AG04449 (cell line): Measurements from ENCODE around the gene LRMDA.

ENCODE experiments used
- CTCF ChIA-PET: fragments of 350-600 bp; formaldehyde crosslinking; extraction: SDS; loops from one replicate; lab custom pipeline; 2021; ENCODE audit warnings: antibody characterized with exemption; lab: Yijun Ruan, JAX
- POLR2A ChIA-PET: fragments of 400-600, 350-600 bp; formaldehyde crosslinking; extraction: SDS; loops from one replicate; lab custom pipeline; 2020; ENCODE audit warnings: antibody characterized with exemption, inconsistent platforms; lab: Yijun Ruan, JAX
- DNase-seq: peaks from one replicate; pipeline ENCODE4 v3.0.0-alpha.2; 2010; ENCODE audit warnings: low read depth, low spot score
- H3K4me3 ChIP-seq: 2 replicates; pipeline ENCODE4 v1.5.1; 2011; ENCODE audit warnings: low read depth, mild to moderate bottlenecking, control low read depth, low read length
- CTCF ChIP-seq: IDR thresholded peaks from one replicate; pipeline ENCODE4 v1.5.1; 2011; ENCODE audit warnings: mild to moderate bottlenecking, moderate library complexity, low read length, control low read depth, inconsistent platforms; ENCODE audit not compliant: insufficient read depth; ENCODE audit errors: missing control alignments

Gene LRMDA

GRCh38 chr10:75431180-75432111 is at the start of gene LRMDA:
Gene LRMDA (plus strand): TSS chr10:75431624.
- H3K4me3 ChIP-seq, result peak within 1 kb of the TSS; percentile 6
- TF ChIP-seq CTCF, result no peak
- CTCF ChIA-PET, result no interaction called here
- POLR2A ChIA-PET, result no interaction called here
- no peak for DNase-seq

- no peak overlapping the region for H3K4me3 ChIP-seq
- TF ChIP-seq CTCF, result no peak
- ChIA-PET CTCF (interaction anchor here (8.0 kb wide), 1 partner anchor 9 kb away, joined by 57 read pairs; no protein-coding TSS in a partner anchor), POLR2A (no interaction called here)
- no peak for DNase-seq
These were observed 45.3 kb upstream of the LRMDA start for GRCh38 chr10:75386128-75386527.

- ChIA-PET POLR2A (no interaction called here), CTCF (interaction anchor here (8.0 kb wide), 1 partner anchor 7 kb away, joined by 57 read pairs; no protein-coding TSS in a partner anchor)
- H3K4me3 ChIP-seq, result no peak overlapping the region
- DNase-seq, result no peak
- no peak for TF ChIP-seq CTCF
These were observed 43.3 kb upstream of the LRMDA start for GRCh38 chr10:75388082-75388481.

DNA sequence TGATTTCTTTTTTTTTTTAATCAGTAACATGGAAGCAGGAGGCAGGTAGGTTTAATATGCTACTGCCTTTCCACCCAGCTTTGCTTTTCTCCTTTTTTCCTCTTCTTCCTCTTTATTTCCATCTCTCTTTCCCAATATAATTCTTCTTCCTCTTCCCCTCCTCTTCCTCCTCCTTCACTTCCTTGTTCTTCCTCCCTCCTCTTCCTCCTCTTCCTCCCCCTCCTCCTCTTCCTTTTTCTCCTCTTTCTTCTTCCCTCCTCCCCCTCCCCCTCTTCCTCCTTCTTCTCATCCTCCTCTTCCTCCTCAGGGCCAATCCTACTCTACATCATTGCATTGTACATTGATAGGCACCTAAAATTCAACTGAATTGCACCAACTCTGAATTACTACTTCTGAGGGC is 41.2 kb upstream of the LRMDA start:
- TF ChIP-seq CTCF, result no peak
- H3K4me3 ChIP-seq, result no peak overlapping the region
- no peak for DNase-seq
- ChIA-PET POLR2A (no interaction called here), CTCF (no interaction called here)

DNA sequence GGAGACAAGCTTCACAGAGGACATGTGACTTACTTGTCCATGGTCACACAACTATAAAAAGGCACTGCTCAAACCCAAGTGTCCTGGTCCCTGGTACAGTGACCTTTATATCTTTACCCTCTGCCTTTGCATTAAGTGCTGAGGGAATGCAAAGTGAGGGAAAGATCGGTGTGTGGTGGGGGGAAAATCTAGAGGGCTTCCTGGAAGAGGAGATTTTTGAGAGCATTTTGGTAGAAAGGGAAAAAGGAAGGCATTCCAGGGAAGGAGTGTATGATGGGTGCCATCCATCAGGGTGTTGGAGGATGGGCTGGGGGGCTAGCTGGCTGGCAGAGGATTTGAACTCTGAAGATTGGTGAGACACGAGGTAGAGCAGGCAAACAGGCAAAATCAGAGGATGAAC is 39.2 kb upstream of the LRMDA start:
- no peak for DNase-seq
- CTCF ChIA-PET, result interaction anchor here (5.0 kb wide), 1 partner anchor 8 kb away, joined by 57 read pairs; no protein-coding TSS in a partner anchor
- H3K4me3 ChIP-seq, result no peak overlapping the region
- POLR2A ChIA-PET, result no interaction called here
- no peak for TF ChIP-seq CTCF

GRCh38 chr10:75392744-75393143 is 38.7 kb upstream of the LRMDA start:
- DNase-seq, result no peak
- no peak for TF ChIP-seq CTCF
- POLR2A ChIA-PET, result no interaction called here
- H3K4me3 ChIP-seq, result no peak overlapping the region
- CTCF ChIA-PET, result interaction anchor here (5.0 kb wide), 1 partner anchor 9 kb away, joined by 57 read pairs; no protein-coding TSS in a partner anchor
